T1000 (cell line): ENCODE results near the gene WWOX.

ENCODE experiments used
- DNase-seq: peaks from one replicate; lab custom pipeline; 2025; ENCODE audit warnings: mixed read lengths; lab: John Stamatoyannopoulos, UW

Gene WWOX

GRCh38 chr16:78994135-78994745, 894.8 kb downstream of the WWOX start:
- DNase-seq, result no peak

DNA sequence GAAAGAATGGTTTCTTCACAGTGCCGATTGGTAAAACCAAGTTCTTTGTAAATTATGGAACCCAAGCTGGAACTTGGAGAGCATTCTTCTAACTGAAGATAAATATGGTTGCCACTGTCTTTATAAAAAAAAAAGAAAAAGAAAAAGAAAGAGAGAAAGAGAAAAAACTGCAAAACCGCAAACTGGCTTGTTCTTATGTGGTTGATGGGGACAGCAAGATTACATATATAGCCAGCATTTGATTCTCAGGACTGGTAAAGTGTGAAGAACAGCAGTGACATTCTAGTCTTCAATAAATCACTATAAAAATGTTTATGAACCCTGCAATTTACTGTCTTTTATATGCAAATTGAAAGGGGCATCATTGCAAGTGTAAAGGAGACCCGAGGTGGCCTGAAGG, 896.0 kb downstream of the WWOX start:
- DNase-seq, result no peak

DNA sequence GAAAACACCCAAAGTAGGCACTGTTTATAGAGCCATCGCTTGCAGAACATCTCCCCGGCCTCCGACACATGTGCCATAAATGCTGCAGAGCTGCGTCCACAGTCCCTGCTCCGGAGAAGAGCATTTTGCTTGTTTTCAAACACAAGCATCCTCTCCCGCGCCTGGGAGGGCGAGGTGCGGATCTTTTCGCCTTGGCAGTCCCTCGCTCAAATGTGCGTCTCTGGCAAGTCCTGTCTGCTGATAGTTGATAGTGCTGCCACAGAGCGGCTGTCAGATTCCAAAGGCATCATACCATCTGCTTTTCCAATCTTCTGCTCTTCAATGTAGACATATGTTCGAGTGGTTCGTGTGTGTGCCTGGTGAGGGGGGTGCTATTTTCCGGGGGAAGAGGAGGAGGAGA, 897.3 kb downstream of the WWOX start:
- DNase-seq, result no peak

GRCh38 chr16:78998879-78999278, 899.4 kb downstream of the WWOX start:
- no peak for DNase-seq

DNA sequence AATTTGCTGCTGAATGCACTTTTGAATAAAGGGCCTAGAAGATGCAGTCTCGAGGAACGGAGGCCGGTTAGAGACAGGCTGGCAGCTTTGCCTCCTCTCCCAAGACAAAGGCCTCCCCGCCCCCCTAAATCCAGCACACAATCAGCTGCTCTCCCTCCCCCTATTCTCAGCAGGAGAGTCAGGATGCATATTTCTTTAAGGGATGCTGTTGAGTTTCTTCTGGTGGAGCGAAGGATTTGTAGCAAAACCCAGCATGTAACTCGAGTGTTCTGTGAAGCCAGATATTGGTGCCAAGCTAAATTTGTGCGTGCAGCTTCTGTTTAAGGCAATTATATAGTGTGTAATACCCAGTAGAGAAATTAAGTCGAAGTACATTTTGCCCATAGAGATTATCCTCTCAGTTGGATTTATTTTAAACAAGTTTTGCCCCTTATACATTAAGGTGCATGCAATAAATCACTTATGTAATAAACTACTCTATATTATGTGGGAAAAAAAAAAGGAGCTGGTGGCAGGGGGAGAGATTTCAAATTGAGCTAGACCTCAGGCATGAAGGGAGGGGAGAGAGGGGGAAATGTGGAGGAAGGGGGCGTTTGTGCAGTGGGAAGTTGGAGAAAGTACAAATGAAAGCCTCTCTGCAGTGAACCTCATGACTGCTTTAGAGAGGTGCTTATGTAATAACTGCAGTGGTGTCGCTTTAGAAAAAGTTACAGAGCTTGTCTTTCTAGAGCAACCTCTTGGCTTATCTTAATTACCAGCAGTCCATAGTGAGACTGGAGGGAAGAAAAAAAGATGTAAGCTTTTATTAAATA, 901.9 kb downstream of the WWOX start:
- no peak for DNase-seq

GRCh38 chr16:79003026-79003609, 903.7 kb downstream of the WWOX start:
- DNase-seq, result no peak

- no peak for DNase-seq
Measured at GRCh38 chr16:79004309-79004708, 904.9 kb downstream of the WWOX start.

DNA sequence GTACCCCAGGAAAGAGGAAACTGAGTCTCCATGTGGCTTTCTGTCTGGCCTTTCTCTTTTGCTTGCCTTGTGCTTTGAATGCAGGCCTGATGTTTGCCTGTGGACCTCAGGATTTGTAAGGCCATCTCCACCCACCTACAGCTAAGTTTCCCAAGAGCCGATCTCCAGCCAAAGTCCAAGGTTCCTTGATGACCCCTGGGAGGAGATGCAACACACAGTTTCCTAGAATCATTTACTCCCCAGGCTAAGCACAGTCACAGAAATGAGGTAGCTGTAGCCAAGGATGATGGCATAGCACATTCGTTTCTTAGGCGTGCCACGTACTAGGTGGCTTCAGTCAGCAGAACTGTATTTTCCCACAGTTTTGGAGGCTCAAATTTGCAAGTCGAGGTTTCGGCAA, 905.6 kb downstream of the WWOX start:
- DNase-seq, result no peak

DNA sequence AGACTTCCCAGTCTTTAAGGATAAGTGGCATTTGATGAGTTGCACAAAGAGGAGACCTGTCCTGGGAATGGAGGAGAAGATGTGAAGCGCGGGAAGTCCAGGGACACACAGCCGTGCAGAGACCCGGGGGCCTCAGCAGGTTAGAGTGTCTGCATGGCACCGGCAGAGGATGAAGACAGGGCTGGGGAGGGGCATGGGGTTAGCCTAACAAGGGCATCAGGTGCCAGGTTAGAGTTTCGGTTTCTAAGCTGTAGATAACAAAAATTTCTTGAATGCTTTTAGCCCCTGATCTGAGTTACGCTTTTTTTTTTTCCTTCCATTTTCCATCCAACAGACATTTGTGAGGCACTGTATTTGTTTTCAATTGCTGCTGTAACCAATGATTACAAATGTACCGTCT, 906.8 kb downstream of the WWOX start:
- no peak for DNase-seq

DNA sequence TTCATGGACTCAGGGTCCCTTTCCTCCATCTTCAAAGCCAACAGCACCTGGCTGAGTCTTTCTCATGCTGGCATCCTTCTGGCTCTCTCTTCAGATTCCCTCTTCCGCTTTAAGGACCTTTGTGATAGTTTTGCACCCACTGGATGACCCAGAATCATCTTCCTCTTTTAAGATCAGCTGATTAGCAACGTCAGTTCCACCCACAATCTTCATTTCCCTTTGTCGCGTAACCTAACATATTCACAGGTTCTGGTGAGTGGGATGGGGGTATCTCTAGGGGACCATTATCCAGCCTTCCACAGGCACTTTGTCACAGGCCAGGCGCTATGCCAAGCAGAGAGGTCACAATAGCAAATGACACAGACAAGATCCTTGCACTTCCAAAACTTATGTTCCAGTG, 907.3 kb downstream of the WWOX start:
- DNase-seq, result no peak

- no peak for DNase-seq
Measured at GRCh38 chr16:79007614-79008013, 908.2 kb downstream of the WWOX start.

DNA sequence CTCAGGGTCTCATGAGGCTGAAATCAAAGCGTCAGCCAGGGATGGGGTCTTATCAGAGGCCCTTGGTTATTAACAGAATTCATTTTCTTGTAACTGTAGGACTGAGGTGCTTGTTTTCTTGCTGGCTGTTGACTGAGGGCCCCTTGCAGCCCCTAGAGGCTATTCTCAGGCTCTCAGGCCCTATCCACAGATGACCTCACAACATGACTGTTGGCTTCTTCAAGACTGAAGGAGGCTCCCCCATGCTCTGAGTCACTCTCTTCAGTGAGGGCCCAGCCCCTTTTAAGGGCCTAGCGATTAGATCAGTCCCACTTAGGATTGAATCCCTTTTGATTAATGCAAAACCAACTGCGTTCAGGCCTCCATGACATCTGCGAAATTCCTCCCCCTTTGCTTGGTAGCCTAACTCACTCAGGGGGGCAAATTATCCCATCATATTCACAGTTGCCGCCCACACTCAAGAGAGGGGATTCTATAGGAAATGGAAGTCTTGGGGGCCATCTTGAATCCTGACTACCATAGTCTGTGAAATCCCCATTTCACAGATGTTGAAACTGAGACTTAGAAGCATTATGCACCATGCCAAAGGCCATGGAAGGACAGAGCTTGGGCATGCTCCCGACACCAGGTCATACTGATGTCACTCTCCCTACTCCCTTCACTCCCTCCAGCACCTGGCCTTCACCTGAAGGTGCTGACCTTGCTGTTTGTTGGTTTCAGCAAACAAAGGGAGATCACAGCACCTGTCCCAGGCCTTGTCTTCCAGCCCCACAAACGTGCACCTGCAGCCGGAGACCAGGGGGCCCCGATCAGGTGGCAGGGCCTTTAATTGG, 908.8 kb downstream of the WWOX start:
- DNase-seq, result no peak

DNA sequence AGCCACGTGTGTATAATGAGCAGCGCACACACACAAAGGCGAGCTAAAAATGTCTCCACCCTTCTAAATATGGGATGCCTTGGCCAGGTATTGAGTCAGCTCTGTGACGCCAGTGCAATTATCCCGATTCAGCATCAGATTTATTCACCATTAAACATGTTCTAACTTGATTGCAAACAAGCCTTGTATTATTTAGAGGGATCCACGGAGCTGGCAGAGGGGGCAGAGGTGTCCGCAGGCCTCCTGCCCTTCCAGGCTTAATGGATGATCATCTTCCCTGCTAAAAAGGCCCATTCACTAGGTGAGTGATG, 909.4 kb downstream of the WWOX start:
- DNase-seq, result no peak

DNA sequence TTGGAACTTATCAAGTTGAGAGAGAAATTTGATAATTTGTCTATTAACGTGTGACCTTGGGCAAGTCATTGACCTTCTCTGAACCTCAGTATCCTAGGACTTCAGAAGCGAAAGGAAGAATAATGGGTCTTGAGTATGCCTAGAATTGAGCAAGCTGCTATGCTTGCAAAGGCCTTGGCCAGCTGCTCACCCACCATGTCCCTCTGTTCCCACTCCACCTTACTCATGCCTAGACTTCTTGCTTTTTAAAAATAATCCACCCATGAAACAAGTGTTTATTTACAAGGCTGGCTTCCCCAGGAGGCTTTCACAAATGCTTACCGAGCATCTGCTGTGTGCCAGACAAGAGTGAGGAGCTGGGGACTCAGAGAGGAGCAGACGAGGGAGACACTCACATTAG, 910.4 kb downstream of the WWOX start:
- no peak for DNase-seq

DNA sequence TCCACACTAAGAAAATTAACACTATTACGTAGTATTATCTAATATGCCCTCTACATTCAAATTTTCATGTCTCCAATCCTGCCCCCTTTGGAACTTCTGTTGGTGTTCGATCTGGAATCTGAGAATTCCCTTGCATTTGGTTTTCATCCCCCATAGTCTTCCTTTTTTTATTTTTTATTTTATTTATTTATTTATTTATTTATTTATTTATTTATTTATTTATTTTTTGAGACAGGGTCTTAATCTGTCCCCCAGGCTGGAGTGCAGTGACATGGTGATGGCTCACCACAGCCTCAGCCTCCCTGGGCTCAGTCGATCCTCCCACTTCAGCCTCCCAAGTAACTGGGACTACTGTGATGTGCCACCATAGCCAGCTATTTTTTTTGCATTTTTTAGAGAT, 911.8 kb downstream of the WWOX start:
- no peak for DNase-seq

DNA sequence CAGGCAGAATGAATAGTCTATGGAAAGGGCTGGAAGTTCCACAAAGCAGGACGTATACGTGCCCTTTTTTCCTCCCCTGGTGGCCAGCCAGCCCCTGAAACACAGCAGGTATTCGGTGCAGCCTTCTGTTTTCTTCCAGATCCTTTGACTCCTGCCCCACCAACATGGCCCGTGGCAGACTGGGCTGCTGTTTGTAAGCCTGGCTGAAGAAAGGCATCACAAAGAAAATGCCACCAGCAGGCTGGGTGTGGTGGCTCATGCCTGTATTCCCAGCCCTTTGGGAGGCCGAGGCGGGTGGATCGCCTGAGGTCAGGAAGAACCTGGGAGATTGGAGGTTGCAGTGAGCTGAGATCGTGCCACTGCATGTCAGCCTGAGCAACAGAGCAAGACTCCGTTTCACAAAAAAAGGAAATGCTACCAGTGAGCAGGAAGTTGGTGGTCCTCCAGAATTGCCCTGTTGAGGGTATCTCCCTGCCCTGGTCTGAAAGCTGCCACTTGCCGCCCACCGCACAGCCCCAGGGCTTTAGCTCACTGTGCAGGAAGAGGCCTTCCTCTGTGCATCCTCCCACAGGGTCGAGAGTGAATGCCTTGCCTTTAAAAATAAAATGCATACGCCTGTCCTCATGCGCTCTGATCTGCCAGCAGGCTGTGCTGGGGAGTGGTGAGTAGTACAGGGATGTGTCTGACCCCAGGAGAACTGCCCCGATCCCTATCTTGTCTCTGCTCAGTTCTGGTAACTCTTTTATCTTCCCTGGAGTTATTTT, 913.4 kb downstream of the WWOX start:
- no peak for DNase-seq

GRCh38 chr16:79013930-79014660, 914.6 kb downstream of the WWOX start:
- DNase-seq, result no peak

- no peak for DNase-seq
Measured at GRCh38 chr16:79018650-79019429, 919.4 kb downstream of the WWOX start.

DNA sequence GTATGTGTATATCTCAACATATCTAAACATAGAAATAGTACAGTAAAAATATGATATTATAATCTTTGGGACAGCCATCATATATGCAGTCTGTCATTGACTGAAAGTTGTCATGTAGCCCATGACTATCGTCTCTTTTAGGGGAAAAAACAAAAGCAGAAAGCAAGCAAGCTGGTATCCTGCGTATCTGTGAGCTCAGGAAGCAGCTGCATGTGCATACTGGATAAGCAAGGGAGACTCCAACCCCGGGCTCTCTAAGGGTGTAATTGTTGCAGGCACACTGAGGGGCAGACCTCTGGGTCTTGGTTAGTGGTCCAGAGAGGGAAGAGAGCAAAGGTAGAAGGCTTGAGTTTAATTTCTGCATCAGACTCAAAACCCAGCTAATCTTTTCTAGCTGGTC, 920.0 kb downstream of the WWOX start:
- DNase-seq, result no peak

DNA sequence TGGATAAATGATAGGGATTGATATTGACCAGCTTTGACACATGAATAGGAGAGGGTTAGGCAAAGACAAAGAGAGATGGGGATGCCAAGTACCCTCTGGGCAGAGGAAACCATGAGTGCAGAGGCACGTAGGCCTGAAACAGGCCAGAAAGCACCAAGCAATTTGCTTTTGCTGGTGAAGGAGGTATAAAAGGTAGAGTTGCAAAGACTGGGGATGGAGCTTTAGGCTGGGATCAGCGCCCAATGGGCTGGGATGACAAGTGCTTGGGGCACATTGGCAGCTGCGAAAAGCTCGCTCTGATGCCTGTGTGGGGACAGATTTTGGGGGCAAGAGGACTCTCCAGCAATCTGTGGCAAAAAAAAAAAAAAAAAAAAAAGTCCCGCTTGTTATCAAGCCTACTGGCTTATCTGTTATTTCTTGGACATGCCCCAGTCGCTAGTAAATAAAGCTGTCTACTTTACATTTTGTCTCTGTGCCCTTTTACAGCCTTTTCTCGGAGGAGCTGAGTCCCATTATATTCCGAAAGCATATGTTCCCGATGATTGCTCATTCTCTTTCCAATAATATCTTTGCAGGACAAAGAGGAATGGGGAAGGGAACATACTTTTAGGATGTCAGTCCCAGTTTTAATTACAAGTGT, 922.7 kb downstream of the WWOX start:
- no peak for DNase-seq
